Calu3 (cell line): ENCODE results near the gene SLC5A8. TPM values are rescaled to one million over a fixed set of nuclear protein-coding genes. Genes with fewer than 3 reads are reported as not detected.

Experiments
- BruUV-seq: library from RNA; stranded (reverse); fragments of 400-500 nt; replicated peaks from 2 replicates; lab custom pipeline; 2021; lab: Mats Ljungman, UMichigan
- CTCF ChIA-PET: fragments of 300-600 bp; sonication (Branson Sonifier 250); formaldehyde crosslinking; loops from one replicate; lab custom pipeline; 2022; ENCODE audit warnings: antibody characterized with exemption; lab: Charles Lee
- DNase-seq: peaks from one replicate; pipeline ENCODE4 v3.0.0; 2022
- H3K27ac Mint-ChIP-seq: one replicate; pipeline ENCODE4 v1.8.0; 2022; ENCODE audit warnings: mixed read lengths; ENCODE audit not compliant: unreplicated experiment
- H3K27me3 Mint-ChIP-seq: one replicate; pipeline ENCODE4 v1.8.0; 2022; ENCODE audit warnings: mixed read lengths; ENCODE audit not compliant: unreplicated experiment
- H3K36me3 Mint-ChIP-seq: one replicate; pipeline ENCODE4 v1.8.0; 2022; ENCODE audit warnings: mild to moderate bottlenecking, moderate library complexity, mixed read lengths; ENCODE audit not compliant: insufficient read depth, unreplicated experiment
- H3K4me1 Mint-ChIP-seq: one replicate; pipeline ENCODE4 v1.8.0; 2022; ENCODE audit warnings: mild to moderate bottlenecking, low read depth, mixed read lengths; ENCODE audit not compliant: unreplicated experiment
- H3K4me3 Mint-ChIP-seq: one replicate; pipeline ENCODE4 v1.8.0; 2022; ENCODE audit warnings: mild to moderate bottlenecking, low read depth, moderate library complexity, mixed read lengths; ENCODE audit not compliant: unreplicated experiment
- H3K9me3 Mint-ChIP-seq: one replicate; pipeline ENCODE4 v1.8.0; 2022; ENCODE audit warnings: low read depth, mixed read lengths; ENCODE audit not compliant: unreplicated experiment
- intact Hi-C: fragments of 100-400 bp; cut with micrococcal nuclease; formaldehyde crosslinking; loops from one replicate; pipeline ENCODE4 v1.10.0; 2022; ENCODE audit not compliant: unreplicated experiment
- total RNA-seq: library from RNA; stranded (reverse); gene quantifications from 2 replicates; pipeline ENCODE4 v1.2.3, GENCODE V29; 2022
- TF ChIP-seq, protein P1 (sequence below): fragments of 200-600 bp; IDR thresholded peaks from one replicate; pipeline ENCODE4 v1.8.0; 2022; ENCODE audit warnings: antibody characterized with exemption; ENCODE audit not compliant: unreplicated experiment

Gene SLC5A8
- total RNA-seq, 1 experiment from 2014 or later = 0.12 TPM

DNA sequence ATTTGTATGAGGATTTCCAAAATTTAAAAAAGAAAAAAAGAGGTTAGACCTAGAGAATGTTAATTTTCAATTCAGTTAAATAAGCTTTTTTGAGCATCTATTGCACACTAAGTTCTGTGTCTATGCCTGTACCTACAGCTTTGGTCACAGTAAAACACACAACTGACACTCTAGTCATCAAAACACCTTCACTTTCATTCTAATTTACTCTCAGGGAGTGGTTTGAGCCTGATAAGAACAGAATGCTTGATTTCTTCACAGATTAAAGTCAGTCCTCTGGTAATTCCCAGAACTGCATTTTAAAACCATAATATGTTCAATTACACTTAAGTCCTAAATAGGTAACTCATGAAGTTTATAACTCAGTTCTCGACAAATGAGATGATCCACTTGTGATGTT, 9.2 kb downstream of the SLC5A8 start:
- no peak for DNase-seq
- H3K4me1 Mint-ChIP-seq = no peaks in the 10 kb centered on the region
- TF ChIP-seq, protein P1, sequence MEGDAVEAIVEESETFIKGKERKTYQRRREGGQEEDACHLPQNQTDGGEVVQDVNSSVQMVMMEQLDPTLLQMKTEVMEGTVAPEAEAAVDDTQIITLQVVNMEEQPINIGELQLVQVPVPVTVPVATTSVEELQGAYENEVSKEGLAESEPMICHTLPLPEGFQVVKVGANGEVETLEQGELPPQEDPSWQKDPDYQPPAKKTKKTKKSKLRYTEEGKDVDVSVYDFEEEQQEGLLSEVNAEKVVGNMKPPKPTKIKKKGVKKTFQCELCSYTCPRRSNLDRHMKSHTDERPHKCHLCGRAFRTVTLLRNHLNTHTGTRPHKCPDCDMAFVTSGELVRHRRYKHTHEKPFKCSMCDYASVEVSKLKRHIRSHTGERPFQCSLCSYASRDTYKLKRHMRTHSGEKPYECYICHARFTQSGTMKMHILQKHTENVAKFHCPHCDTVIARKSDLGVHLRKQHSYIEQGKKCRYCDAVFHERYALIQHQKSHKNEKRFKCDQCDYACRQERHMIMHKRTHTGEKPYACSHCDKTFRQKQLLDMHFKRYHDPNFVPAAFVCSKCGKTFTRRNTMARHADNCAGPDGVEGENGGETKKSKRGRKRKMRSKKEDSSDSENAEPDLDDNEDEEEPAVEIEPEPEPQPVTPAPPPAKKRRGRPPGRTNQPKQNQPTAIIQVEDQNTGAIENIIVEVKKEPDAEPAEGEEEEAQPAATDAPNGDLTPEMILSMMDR = no peak
- H3K27ac Mint-ChIP-seq = no peak overlapping the region
- no peaks in the 10 kb centered on the region for H3K9me3 Mint-ChIP-seq
- H3K36me3 Mint-ChIP-seq = no peaks in the 10 kb centered on the region
- no TSS peak for BruUV-seq
- no peak overlapping the region for H3K4me3 Mint-ChIP-seq
- CTCF ChIA-PET = no interaction called here
- H3K27me3 Mint-ChIP-seq = no peaks in the 10 kb centered on the region
- intact Hi-C loops = no loop called here

DNA sequence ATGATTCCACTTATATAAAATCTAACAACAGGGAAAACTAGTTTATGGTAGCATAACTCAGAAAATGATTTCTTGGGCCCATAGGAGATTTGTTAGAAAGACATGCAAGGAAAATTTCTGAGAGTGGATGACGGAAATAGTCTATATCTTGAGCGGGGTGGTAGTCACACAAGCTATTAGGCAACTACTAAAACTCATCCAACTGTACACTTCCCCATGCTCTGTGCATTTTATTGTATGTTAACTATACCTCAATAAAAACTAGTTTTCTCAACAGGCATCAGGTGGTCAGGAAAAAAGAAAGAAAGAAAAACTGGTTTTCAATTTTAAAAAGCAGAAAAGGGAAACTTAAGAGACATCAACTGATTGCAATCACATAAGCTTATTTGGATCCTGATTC, 9.9 kb downstream of the SLC5A8 start:
- Mint-ChIP-seq H3K27ac (no peak overlapping the region), H3K27me3 (no peaks in the 10 kb centered on the region), H3K36me3 (no peaks in the 10 kb centered on the region), H3K4me3 (no peak overlapping the region), H3K4me1 (no peaks in the 10 kb centered on the region), H3K9me3 (no peaks in the 10 kb centered on the region)
- CTCF ChIA-PET = no interaction called here
- intact Hi-C loops = no loop called here
- no TSS peak for BruUV-seq
- TF ChIP-seq, protein P1 = no peak
- DNase-seq = no peak

DNA sequence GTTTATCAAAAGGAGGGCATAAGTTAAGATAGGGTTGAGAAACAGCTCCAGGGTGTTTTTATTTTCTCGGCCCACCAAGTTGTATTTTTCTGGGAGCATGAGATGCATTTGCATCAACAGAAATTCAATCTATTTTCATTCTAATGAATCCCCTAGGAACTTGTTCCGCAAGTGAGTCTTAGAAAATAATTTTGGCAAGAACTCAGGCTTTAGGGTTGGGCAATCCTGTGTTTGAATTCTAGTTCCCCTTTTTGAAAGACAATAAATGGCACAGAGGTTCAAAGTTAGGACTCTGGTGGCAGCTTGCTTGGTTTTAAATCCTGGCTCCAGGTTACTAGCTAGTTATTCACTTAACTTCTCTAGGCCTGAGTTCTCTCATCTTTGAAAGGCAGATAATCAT, 23.7 kb downstream of the SLC5A8 start:
- Mint-ChIP-seq H3K36me3 (no peaks in the 10 kb centered on the region), H3K27ac (no peak overlapping the region), H3K4me1 (no peaks in the 10 kb centered on the region), H3K9me3 (no peaks in the 10 kb centered on the region), H3K27me3 (no peaks in the 10 kb centered on the region), H3K4me3 (no peak overlapping the region)
- intact Hi-C loops = loop anchor here (10.0 kb wide), 1 partner anchor 361 kb away; no protein-coding TSS in a partner anchor
- TF ChIP-seq, protein P1 = no peak
- DNase-seq = no peak
- CTCF ChIA-PET = no interaction called here
- no TSS peak for BruUV-seq

DNA sequence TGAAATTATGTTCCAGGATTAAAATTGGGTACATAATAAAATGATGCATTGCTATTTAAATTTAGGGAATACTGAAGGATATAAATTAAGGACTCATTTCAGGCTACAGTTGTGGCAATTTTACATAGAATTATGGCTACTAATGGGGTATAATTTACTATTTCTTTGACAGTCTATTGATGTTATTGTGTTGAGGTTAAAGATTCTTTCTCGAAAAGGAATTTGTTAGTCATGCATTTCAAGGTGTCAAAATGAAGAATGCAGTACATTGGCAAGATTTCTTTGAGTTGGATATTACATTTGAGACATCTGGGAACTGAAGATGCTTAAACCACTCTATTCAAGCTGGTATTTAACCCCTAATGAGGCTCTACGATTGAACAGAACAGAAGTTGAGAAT, 28.3 kb downstream of the SLC5A8 start:
- CTCF ChIA-PET = no interaction called here

More for the DNA sequence above, 28.3 kb downstream of the SLC5A8 start:
- H3K27ac Mint-ChIP-seq = no peak overlapping the region
- DNase-seq = no peak
- intact Hi-C loops = loop anchor here (10.0 kb wide), 1 partner anchor 357 kb away; no protein-coding TSS in a partner anchor
- H3K4me3 Mint-ChIP-seq = no peak overlapping the region
- no peaks in the 10 kb centered on the region for H3K9me3 Mint-ChIP-seq
- H3K27me3 Mint-ChIP-seq = no peaks in the 10 kb centered on the region
- no TSS peak for BruUV-seq
- TF ChIP-seq, protein P1 = no peak
- no peaks in the 10 kb centered on the region for H3K4me1 Mint-ChIP-seq
- no peaks in the 10 kb centered on the region for H3K36me3 Mint-ChIP-seq
